HCT116 (cell line): ENCODE results near the gene CYGB.

Experiments
- CTCF ChIP-seq, 3 experiments: fragments of 200-600 bp in 1 of 3; sonication (generic) in 1 of 3; IDR thresholded peaks in 2 of 3; conservative IDR thresholded peaks in 1 of 3; 2 replicates each; pipeline ENCODE4 v1.5.1; 2012 to 2017; ENCODE audit warnings: low read depth in 2 of 3, low read length in 2 of 3, antibody characterized with exemption in 1 of 3, borderline replicate concordance in 1 of 3, control low read depth in 1 of 3, mild to moderate bottlenecking in 1 of 3, mixed read lengths in 1 of 3, mixed run types in 1 of 3, moderate library complexity in 1 of 3; ENCODE audit not compliant: insufficient read depth in 1 of 3
- EGR1 ChIP-seq: IDR thresholded peaks from 2 replicates; pipeline ENCODE4 v1.6.1; 2012; ENCODE audit warnings: low read depth
- EZH2phosphoT487 ChIP-seq: fragments of 200-600 bp; IDR thresholded peaks from 2 replicates; pipeline ENCODE4 v1.6.1; 2018; ENCODE audit warnings: antibody characterized with exemption, borderline replicate concordance
- POLR2A ChIP-seq: IDR thresholded peaks from 2 replicates; pipeline ENCODE4 v1.7.0; 2011; ENCODE audit warnings: borderline replicate concordance; ENCODE audit not compliant: insufficient read depth, insufficient read length; ENCODE audit errors: extremely low read depth
- POLR2AphosphoS5 ChIP-seq: IDR thresholded peaks from 2 replicates; pipeline ENCODE4 v1.6.1; 2011; ENCODE audit warnings: mild to moderate bottlenecking, low read depth, low read length, moderate library complexity
- RAD21 ChIP-seq: IDR thresholded peaks from 2 replicates; pipeline ENCODE4 v1.6.1; 2012; ENCODE audit warnings: low read depth, mild to moderate bottlenecking
- SP1 ChIP-seq: IDR thresholded peaks from 2 replicates; pipeline ENCODE4 v1.6.1; 2012; ENCODE audit warnings: low read depth
- TCF7L2 ChIP-seq: IDR thresholded peaks from 2 replicates; pipeline ENCODE4 v1.7.0; 2011; ENCODE audit warnings: borderline replicate concordance, inconsistent platforms; ENCODE audit not compliant: insufficient read depth, insufficient read length; ENCODE audit errors: extremely low read depth
- ZNF274 ChIP-seq: fragments of 200-500 bp; sonication (Bioruptor generic); IDR thresholded peaks from 2 replicates; pipeline ENCODE4 v1.6.1; 2014; ENCODE audit warnings: mild to moderate bottlenecking, low read depth, low read length, inconsistent platforms
- TF ChIP-seq, protein P1 (sequence below): IDR thresholded peaks from 2 replicates; pipeline ENCODE4 v1.6.1; 2012; ENCODE audit warnings: low read depth

- TF ChIP-seq POLR2AphosphoS5 (0 out of 2 replicates have a peak, but pooled peaks have one; percentile 4), CTCF (IDR thresholded peaks at IDR 0.05 in 2 of 3, conservative IDR thresholded peaks at IDR 0.05 in 1 of 3; ENCODE audit: borderline replicate concordance in 1 of 3, insufficient read depth in 1 of 3, low read depth in 2 of 3, low read length in 2 of 3) (no peak), POLR2A (no peak), EGR1 (no peak), ZNF274 (no peak), EZH2phosphoT487 (no peak), SP1 (no peak), TCF7L2 (no peak), RAD21 (no peak)
- TF ChIP-seq, protein P1, sequence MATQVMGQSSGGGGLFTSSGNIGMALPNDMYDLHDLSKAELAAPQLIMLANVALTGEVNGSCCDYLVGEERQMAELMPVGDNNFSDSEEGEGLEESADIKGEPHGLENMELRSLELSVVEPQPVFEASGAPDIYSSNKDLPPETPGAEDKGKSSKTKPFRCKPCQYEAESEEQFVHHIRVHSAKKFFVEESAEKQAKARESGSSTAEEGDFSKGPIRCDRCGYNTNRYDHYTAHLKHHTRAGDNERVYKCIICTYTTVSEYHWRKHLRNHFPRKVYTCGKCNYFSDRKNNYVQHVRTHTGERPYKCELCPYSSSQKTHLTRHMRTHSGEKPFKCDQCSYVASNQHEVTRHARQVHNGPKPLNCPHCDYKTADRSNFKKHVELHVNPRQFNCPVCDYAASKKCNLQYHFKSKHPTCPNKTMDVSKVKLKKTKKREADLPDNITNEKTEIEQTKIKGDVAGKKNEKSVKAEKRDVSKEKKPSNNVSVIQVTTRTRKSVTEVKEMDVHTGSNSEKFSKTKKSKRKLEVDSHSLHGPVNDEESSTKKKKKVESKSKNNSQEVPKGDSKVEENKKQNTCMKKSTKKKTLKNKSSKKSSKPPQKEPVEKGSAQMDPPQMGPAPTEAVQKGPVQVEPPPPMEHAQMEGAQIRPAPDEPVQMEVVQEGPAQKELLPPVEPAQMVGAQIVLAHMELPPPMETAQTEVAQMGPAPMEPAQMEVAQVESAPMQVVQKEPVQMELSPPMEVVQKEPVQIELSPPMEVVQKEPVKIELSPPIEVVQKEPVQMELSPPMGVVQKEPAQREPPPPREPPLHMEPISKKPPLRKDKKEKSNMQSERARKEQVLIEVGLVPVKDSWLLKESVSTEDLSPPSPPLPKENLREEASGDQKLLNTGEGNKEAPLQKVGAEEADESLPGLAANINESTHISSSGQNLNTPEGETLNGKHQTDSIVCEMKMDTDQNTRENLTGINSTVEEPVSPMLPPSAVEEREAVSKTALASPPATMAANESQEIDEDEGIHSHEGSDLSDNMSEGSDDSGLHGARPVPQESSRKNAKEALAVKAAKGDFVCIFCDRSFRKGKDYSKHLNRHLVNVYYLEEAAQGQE: no peak
Measured at GRCh38 chr17:76556765-76557367, 19.4 kb upstream of the CYGB start.
